IMR-90 (cell line): Measurements from ENCODE around the gene LRRC40. TPM values are rescaled to one million over a fixed set of nuclear protein-coding genes. Genes with fewer than 3 reads are reported as not detected.

ENCODE experiments used
- ATAC-seq: fragments of 200-7000 bp; cut with Tn5 transposase; 2 replicates; pipeline ENCODE4 v1.9.1; 2020; ENCODE audit warnings: low read depth, mild to moderate bottlenecking, moderate library complexity
- BruUV-seq: library from RNA; stranded (reverse); fragments of 400-500 nt; replicated peaks from 2 replicates; lab custom pipeline; 2021; lab: Mats Ljungman, UMichigan
- CTCF ChIA-PET: fragments of 300-600 bp; formaldehyde crosslinking; extraction: SDS; loops from one replicate; lab custom pipeline; 2021; ENCODE audit warnings: antibody characterized with exemption; lab: Yijun Ruan, JAX
- POLR2A ChIA-PET: fragments of 300-600 bp; sonication (Branson Sonifier 250); formaldehyde crosslinking; loops from one replicate; lab custom pipeline; 2022; ENCODE audit warnings: antibody characterized with exemption; ENCODE audit not compliant: unreplicated experiment; lab: Charles Lee
- DNase-seq: peaks from one replicate; pipeline ENCODE4 v3.0.0; 2013
- H2AFZ ChIP-seq: replicated peaks from 2 replicates; pipeline ENCODE3; 2013; ENCODE audit warnings: low read length, mild to moderate bottlenecking; ENCODE audit not compliant: poor library complexity
- H2AK5ac ChIP-seq: 2 replicates; pipeline ENCODE4 v1.6.1; 2013; ENCODE audit warnings: low read depth, low read length, inconsistent platforms
- H2AK9ac ChIP-seq: replicated peaks from 2 replicates; pipeline ENCODE3; 2013; ENCODE audit warnings: mild to moderate bottlenecking, low read depth, low read length, moderate library complexity; ENCODE audit not compliant: poor library complexity
- H2BK120ac ChIP-seq: 2 replicates; pipeline ENCODE4 v1.6.1; 2013; ENCODE audit warnings: low read depth, low read length, inconsistent platforms
- H2BK15ac ChIP-seq: 3 replicates; pipeline ENCODE4 v1.6.1; 2013; ENCODE audit warnings: low read depth, low read length, inconsistent platforms
- H2BK20ac ChIP-seq: 2 replicates; pipeline ENCODE4 v1.6.1; 2013; ENCODE audit warnings: low read depth, mild to moderate bottlenecking, inconsistent platforms, low read length, moderate library complexity
- H2BK5ac ChIP-seq: 2 replicates; pipeline ENCODE4 v1.6.1; 2013; ENCODE audit warnings: mild to moderate bottlenecking, low read depth, low read length, inconsistent platforms; ENCODE audit not compliant: poor library complexity, severe bottlenecking
- H3K14ac ChIP-seq: replicated peaks from 2 replicates; pipeline ENCODE4 v1.6.1; 2013; ENCODE audit warnings: low read depth, low read length, inconsistent platforms
- H3K18ac ChIP-seq: 2 replicates; pipeline ENCODE4 v1.6.1; 2013; ENCODE audit warnings: low read depth, low read length, control low read depth
- H3K23ac ChIP-seq: 2 replicates; pipeline ENCODE4 v1.6.1; 2013; ENCODE audit warnings: low read depth, low read length, inconsistent platforms
- H3K27ac ChIP-seq: 2 replicates; pipeline ENCODE4 v1.5.1; 2013; ENCODE audit warnings: mild to moderate bottlenecking, control low read depth, low read length; ENCODE audit not compliant: insufficient read depth
- H3K27me3 ChIP-seq: 2 replicates; pipeline ENCODE4 v1.6.1; 2013; ENCODE audit warnings: low read length; ENCODE audit not compliant: control insufficient read depth, insufficient read depth
- H3K36me3 ChIP-seq: 2 replicates; pipeline ENCODE4 v1.6.1; 2013; ENCODE audit warnings: low read length, mixed read lengths; ENCODE audit not compliant: control insufficient read depth, insufficient read depth
- H3K4ac ChIP-seq: 2 replicates; pipeline ENCODE4 v1.6.1; 2013; ENCODE audit warnings: low read depth, low read length, inconsistent platforms
- H3K4me1 ChIP-seq: 2 replicates; pipeline ENCODE4 v1.6.1; 2013; ENCODE audit warnings: low read length, mixed read lengths; ENCODE audit not compliant: control insufficient read depth, insufficient read depth
- H3K4me2 ChIP-seq: 2 replicates; pipeline ENCODE4 v1.6.1; 2013; ENCODE audit warnings: low read depth, mild to moderate bottlenecking, control low read depth, low read length, moderate library complexity
- H3K4me3 ChIP-seq: 2 replicates; pipeline ENCODE4 v1.5.1; 2013; ENCODE audit warnings: low read depth, mild to moderate bottlenecking, control low read depth, low read length, moderate library complexity; ENCODE audit not compliant: insufficient read depth
- H3K56ac ChIP-seq: 2 replicates; pipeline ENCODE4 v1.6.1; 2013; ENCODE audit warnings: low read length, inconsistent platforms; ENCODE audit not compliant: insufficient read depth; ENCODE audit errors: extremely low read depth
- H3K79me1 ChIP-seq, 2 experiments: 2 replicates each; pipeline ENCODE4 v1.6.1; 2013; ENCODE audit warnings: low read length in 2 of 2, inconsistent platforms in 1 of 2, low read depth in 1 of 2
- H3K9ac ChIP-seq: 2 replicates; pipeline ENCODE4 v1.6.1; 2013; ENCODE audit warnings: low read depth, low read length, control low read depth
- H3K9me1 ChIP-seq: 2 replicates; pipeline ENCODE4 v1.6.1; 2013; ENCODE audit warnings: low read length, inconsistent platforms; ENCODE audit not compliant: insufficient read depth
- H3K9me3 ChIP-seq: 2 replicates; pipeline ENCODE4 v1.6.1; 2013; ENCODE audit warnings: low read length; ENCODE audit not compliant: control insufficient read depth, insufficient read depth
- H4K20me1 ChIP-seq: 2 replicates; pipeline ENCODE4 v1.6.1; 2013; ENCODE audit warnings: low read length, inconsistent platforms; ENCODE audit not compliant: insufficient read depth
- H4K5ac ChIP-seq: 2 replicates; pipeline ENCODE4 v1.6.1; 2013; ENCODE audit warnings: mild to moderate bottlenecking, low read depth, low read length, control low read depth
- H4K8ac ChIP-seq, 2 experiments: 2 replicates each; pipeline ENCODE4 v1.6.1; 2013; ENCODE audit warnings: low read depth in 2 of 2, low read length in 2 of 2, control low read depth in 1 of 2, inconsistent platforms in 1 of 2
- H4K91ac ChIP-seq: 2 replicates; pipeline ENCODE4 v1.6.1; 2013; ENCODE audit warnings: low read depth, low read length, inconsistent platforms; ENCODE audit not compliant: insufficient read depth
- MAFK ChIP-seq: IDR thresholded peaks from 2 replicates; pipeline ENCODE4 v1.6.1; 2012; ENCODE audit warnings: low read depth, low read length, improper control_type of control experiment
- RAD21 ChIP-seq: IDR thresholded peaks from 2 replicates; pipeline ENCODE4 v1.6.1; 2012; ENCODE audit warnings: low read length, improper control_type of control experiment
- WGBS, 2 experiments: methylation state at CpG; one replicate each; pipeline versions ENCODE4 v1.1.5 to v1.1.7; 2013; ENCODE audit warnings: missing lambda C conversion rate in 2 of 2; ENCODE audit not compliant: insufficient read length in 1 of 2; ENCODE audit errors: extremely low coverage in 2 of 2; 5-methylcytosine and 5-hydroxymethylcytosine counted together
- dilution Hi-C: fragments of 300-500 bp; cut with HindIII; formaldehyde crosslinking; loops from one replicate; pipeline ENCODE4 v1.14.3; 2018; ENCODE audit warnings: low sequenced_read_pairs; ENCODE audit not compliant: unreplicated experiment
- in situ Hi-C: fragments of 300-500 bp; cut with MboI; formaldehyde crosslinking; loops from 3 replicates; pipeline ENCODE4 v1.14.3; 2019; ENCODE audit warnings: low sequenced_read_pairs, inconsistent platforms, mixed read lengths
- intact Hi-C: fragments of 100-400 bp; cut with micrococcal nuclease; formaldehyde crosslinking; loops from 2 replicates; pipeline ENCODE4 v1.10.0; 2022
- polyA plus RNA-seq, 3 experiments: library from polyadenylated mRNA; depleted of rRNA; stranded (reverse); fragments of >200 nt; gene quantifications; 2 replicates each; pipeline ENCODE4 v1.2.3, GENCODE V29; 2012; ENCODE audit warnings: low replicate concordance in 1 of 3
- total RNA-seq: library from RNA; depleted of rRNA; stranded (reverse); fragments of >200 nt; gene quantifications from 2 replicates; pipeline ENCODE4 v1.2.3, GENCODE V29; 2012
- TF ChIP-seq, protein P1 (sequence below): fragments of 150-350 bp; IDR thresholded peaks from 2 replicates; pipeline ENCODE4 v1.6.1; 2016; ENCODE audit warnings: low read depth, mild to moderate bottlenecking, low read length, moderate library complexity, borderline replicate concordance

LRRC40 gene
- total and polyA plus RNA-seq, 2 of the 4 experiments (the other 2 are of a cell fraction), result 11.1 to 17.4 TPM

DNA sequence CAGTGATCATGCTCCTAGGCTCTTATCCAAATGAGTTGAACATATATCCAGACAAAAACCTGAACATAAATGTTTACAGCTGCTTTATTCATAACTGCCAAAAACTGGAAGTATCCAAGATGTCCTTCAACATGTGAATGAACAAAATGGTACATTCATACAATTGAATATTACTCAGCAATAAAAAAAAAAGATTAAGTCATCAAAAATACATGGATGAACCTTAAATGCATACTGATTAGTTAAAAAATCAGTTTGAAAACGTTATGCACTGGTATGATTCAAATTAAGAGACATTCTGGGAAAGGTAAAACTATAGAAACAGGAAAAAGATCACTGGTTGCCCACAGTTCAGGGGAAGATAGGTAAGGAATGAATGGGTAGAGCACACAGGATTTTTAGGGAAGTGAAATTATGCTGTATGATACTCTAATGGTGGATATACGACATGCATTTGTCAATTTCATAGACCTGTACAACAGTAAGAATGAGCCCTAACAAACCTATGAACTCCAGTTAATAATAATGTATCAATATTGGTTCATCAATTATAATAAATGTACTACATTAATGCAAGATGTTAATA is 3.1 kb downstream of the LRRC40 start:
- no peak overlapping the region; a peak in 1 of 4 replicates for H4K8ac ChIP-seq
- no peak overlapping the region for H2AFZ ChIP-seq
- peaks cover 1% of the 10 kb centered on the region for H3K4me1 ChIP-seq
- H3K18ac ChIP-seq, result no peak overlapping the region
- no peaks in the 10 kb centered on the region for H3K9me3 ChIP-seq
- TF ChIP-seq, protein P1, sequence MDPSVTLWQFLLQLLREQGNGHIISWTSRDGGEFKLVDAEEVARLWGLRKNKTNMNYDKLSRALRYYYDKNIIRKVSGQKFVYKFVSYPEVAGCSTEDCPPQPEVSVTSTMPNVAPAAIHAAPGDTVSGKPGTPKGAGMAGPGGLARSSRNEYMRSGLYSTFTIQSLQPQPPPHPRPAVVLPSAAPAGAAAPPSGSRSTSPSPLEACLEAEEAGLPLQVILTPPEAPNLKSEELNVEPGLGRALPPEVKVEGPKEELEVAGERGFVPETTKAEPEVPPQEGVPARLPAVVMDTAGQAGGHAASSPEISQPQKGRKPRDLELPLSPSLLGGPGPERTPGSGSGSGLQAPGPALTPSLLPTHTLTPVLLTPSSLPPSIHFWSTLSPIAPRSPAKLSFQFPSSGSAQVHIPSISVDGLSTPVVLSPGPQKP, result no peak
- TF ChIP-seq RAD21 (no peak), MAFK (peak; percentile 28; the same call in 1 of the 2 replicates)
- in situ Hi-C loops, result no loop called here
- no peak overlapping the region for H2AK5ac ChIP-seq
- no peak overlapping the region for H3K27ac ChIP-seq
- no peak overlapping the region for H3K4ac ChIP-seq
- no peak overlapping the region for H4K5ac ChIP-seq
- no peak overlapping the region for H3K4me3 ChIP-seq
- H3K9me1 ChIP-seq, result no peaks in the 10 kb centered on the region; the same call in 1 of the 2 replicates
- H3K79me1 ChIP-seq, result peaks cover 6 to 34% of the 10 kb centered on the region in 2 experiments
- no peak overlapping the region for H2BK20ac ChIP-seq
- no peak overlapping the region for H3K23ac ChIP-seq
- intact Hi-C loops, result no loop called here
- H2BK5ac ChIP-seq, result no peak overlapping the region
- CTCF ChIA-PET, result no interaction called here
- dilution Hi-C loops, result no loop called here
- H3K27me3 ChIP-seq, result no peaks in the 10 kb centered on the region
- no CpG with 5 or more reads among the region's 2 CpGs for whole genome bisulfite sequencing, 2 experiments
- H2BK15ac ChIP-seq, result no peak overlapping the region
- H3K36me3 ChIP-seq, result no peaks in the 10 kb centered on the region; the same call in 1 of the 2 replicates
- no TSS peak for BruUV-seq
- H4K20me1 ChIP-seq, result no peaks in the 10 kb centered on the region
- no peak overlapping the region for H3K4me2 ChIP-seq
- no peak overlapping the region for H2AK9ac ChIP-seq
- H3K9ac ChIP-seq, result no peak overlapping the region
- POLR2A ChIA-PET, result no interaction called here
- no peak overlapping the region for H3K14ac ChIP-seq
- H2BK120ac ChIP-seq, result no peak overlapping the region
- ATAC-seq, result no peak
- H3K56ac ChIP-seq, result no peak overlapping the region
- no peak for DNase-seq
- no peak overlapping the region for H4K91ac ChIP-seq
